Skin epidermis (tissue), 12 donors: ENCODE results near the gene BSG.

Source experiments
- H3K27ac ChIP-seq, 21 experiments: fragments of 200-600 bp; sonication (generic) in 11 of 21; one replicate each; pipeline ENCODE4 v1.5.0; 2020; ENCODE audit warnings: mild to moderate bottlenecking in 3 of 21, inconsistent platforms in 2 of 21, moderate library complexity in 2 of 21
- H3K4me3 ChIP-seq, 7 experiments: fragments of 200-600 bp; sonication (generic) in 2 of 7; one replicate each; pipeline ENCODE4 v1.5.0; 2020; ENCODE audit warnings: inconsistent platforms in 2 of 7, mild to moderate bottlenecking in 2 of 7, moderate library complexity in 1 of 7

BSG gene

DNA sequence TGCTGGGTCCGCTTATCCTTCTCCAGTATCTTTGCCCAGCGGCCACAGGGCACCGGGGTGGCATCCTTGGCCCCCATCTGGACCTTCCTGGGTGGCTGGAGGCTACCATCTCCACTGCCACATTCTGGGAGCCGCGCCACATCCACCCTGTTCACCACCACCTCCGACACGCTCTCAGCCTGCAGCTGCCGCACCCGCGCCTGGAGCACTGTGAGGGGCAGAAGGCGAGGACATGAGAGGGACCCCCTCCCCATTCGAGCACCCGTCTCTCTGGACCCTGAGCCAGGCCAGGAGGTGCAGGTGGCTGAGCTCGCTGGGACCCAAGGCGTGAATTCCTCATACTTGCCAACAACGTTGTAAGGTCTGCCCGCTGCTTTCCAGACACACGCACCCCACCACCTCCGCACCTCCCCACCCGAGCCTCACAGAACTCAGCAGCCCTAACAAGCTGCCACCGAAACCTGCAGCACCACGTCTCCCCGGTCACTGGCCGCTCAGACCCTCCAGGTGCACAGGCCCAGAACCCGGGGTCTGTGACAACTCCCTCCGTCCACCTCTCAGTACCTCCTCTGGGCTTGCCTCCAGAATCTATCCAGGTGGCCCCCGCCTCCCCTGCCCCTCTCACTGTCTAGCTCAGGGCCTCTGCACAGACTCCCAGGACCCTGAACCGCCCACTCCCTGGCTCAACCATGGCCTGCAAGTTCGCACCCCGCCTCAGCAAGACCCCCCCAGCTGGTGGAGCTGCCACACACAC is 57.7 kb downstream of the BSG start:
- H3K27ac ChIP-seq, result no peak overlapping the region
- no peak overlapping the region for H3K4me3 ChIP-seq

DNA sequence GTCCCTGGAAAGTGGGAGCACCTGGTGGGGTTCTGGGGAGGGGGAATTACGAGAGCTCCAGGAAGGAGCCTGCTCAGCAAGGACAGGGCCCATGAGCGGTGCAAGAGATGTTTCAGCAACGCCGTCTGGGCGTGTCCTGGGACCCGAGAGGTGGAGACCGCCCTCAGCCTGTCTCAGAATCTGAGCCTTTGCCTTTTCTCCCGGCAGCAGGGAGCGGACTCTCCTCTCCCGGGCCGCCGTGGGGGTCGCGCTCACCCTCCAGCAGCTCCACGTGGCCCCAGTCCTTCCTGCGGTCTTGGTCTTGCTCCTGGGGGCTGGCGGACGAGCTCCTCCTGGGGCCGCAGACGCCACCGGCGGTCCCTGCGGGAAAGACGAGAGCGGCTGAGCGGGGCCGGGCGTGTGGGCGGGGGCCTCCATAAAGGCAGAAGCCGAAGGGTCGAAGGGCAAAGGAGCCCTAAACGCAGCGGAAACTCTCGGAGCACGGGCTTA is 60.2 kb downstream of the BSG start:
- Histone ChIP-seq H3K27ac (peak overlapping the region; percentile 57 to 88 (median 81)), H3K4me3 (peak overlapping the region; percentile 53 to 90 (median 77))
